GM10248 (cell line): ENCODE data around the gene PCDHA4.

Source experiments
- CTCF ChIA-PET: fragments of 300-600 bp; sonication (Branson Sonifier 250); formaldehyde crosslinking; extraction: SDS; loops from one replicate; lab custom pipeline; 2021; ENCODE audit warnings: antibody characterized with exemption; lab: Yijun Ruan, JAX
- POLR2A ChIA-PET: fragments of 350-650 bp; sonication (Branson Sonifier 250); formaldehyde crosslinking; extraction: SDS; loops from one replicate; lab custom pipeline; 2020; ENCODE audit warnings: antibody characterized with exemption; lab: Yijun Ruan, JAX
- DNase-seq: peaks from one replicate; pipeline ENCODE4 v3.0.0; 2012; ENCODE audit errors: extremely low spot score
- TF ChIP-seq, protein P1 (sequence below): IDR thresholded peaks from 2 replicates; pipeline ENCODE4 v1.5.1; 2012; ENCODE audit warnings: mild to moderate bottlenecking, low read depth; ENCODE audit errors: extremely low read depth, missing control alignments, control extremely low read depth

Gene PCDHA4

GRCh38 chr5:140857177-140857986 is 50.5 kb downstream of the PCDHA4 start:
- POLR2A ChIA-PET: no interaction called here
- no peak for DNase-seq
- TF ChIP-seq, protein P1, sequence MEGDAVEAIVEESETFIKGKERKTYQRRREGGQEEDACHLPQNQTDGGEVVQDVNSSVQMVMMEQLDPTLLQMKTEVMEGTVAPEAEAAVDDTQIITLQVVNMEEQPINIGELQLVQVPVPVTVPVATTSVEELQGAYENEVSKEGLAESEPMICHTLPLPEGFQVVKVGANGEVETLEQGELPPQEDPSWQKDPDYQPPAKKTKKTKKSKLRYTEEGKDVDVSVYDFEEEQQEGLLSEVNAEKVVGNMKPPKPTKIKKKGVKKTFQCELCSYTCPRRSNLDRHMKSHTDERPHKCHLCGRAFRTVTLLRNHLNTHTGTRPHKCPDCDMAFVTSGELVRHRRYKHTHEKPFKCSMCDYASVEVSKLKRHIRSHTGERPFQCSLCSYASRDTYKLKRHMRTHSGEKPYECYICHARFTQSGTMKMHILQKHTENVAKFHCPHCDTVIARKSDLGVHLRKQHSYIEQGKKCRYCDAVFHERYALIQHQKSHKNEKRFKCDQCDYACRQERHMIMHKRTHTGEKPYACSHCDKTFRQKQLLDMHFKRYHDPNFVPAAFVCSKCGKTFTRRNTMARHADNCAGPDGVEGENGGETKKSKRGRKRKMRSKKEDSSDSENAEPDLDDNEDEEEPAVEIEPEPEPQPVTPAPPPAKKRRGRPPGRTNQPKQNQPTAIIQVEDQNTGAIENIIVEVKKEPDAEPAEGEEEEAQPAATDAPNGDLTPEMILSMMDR: no peak
- CTCF ChIA-PET: no interaction called here

- DNase-seq: no peak
- ChIA-PET CTCF (no interaction called here), POLR2A (no interaction called here)
- TF ChIP-seq, protein P1: no peak
Observed at GRCh38 chr5:140857987-140858240, 51.0 kb downstream of the PCDHA4 start.

GRCh38 chr5:140862441-140863295 is 55.8 kb downstream of the PCDHA4 start:
- ChIA-PET CTCF (no interaction called here), POLR2A (no interaction called here)
- no peak for DNase-seq

More at GRCh38 chr5:140862441-140863295, 55.8 kb downstream of the PCDHA4 start:
- TF ChIP-seq, protein P1: no peak
